Germinal center (tissue), 1 donor: ENCODE results near the gene OR51V1.
"Not testable (repeated sequence)": the region's sequence is repeated elsewhere in the genome, so short reads cannot be mapped to it uniquely, and the experiment has no call there.

ENCODE experiments used
- DNase-seq: peaks from one replicate; pipeline ENCODE4 v3.0.0; 2012; ENCODE audit warnings: mixed read lengths, low spot score

OR51V1 gene

GRCh38 chr11:5200582-5200981, at the start of gene OR51V1:
Gene OR51V1 (minus strand): TSS chr11:5200682. CDS start chr11:5200682, 0 bp downstream.
- no peak for DNase-seq

GRCh38 chr11:5249807-5250396, 49.4 kb upstream of the OR51V1 start, which contains the start of gene HBG1:
Gene HBG1 (minus strand): TSS chr11:5249857. CDS start chr11:5249804, 53 bp downstream.
- not testable (repeated sequence) for DNase-seq

- DNase-seq, result not testable (repeated sequence)
These were observed 48.0 kb upstream of the OR51V1 start for GRCh38 chr11:5248498-5248897.

GRCh38 chr11:5247472-5248192, 47.1 kb upstream of the OR51V1 start:
- DNase-seq, result no peak

- no peak for DNase-seq
These were observed 46.4 kb upstream of the OR51V1 start for GRCh38 chr11:5246772-5247471.

- DNase-seq, result no peak
These were observed 44.7 kb upstream of the OR51V1 start for GRCh38 chr11:5245155-5245554.

GRCh38 chr11:5243816-5244180, 43.3 kb upstream of the OR51V1 start:
- DNase-seq, result no peak

GRCh38 chr11:5242933-5243815, 42.7 kb upstream of the OR51V1 start:
- no peak for DNase-seq

- DNase-seq, result no peak
These were observed 41.7 kb upstream of the OR51V1 start for GRCh38 chr11:5242208-5242607.

GRCh38 chr11:5241458-5241857, 41.0 kb upstream of the OR51V1 start:
- no peak for DNase-seq

- no peak for DNase-seq
These were observed 40.0 kb upstream of the OR51V1 start for GRCh38 chr11:5240458-5240857.

GRCh38 chr11:5240056-5240455, 39.6 kb upstream of the OR51V1 start:
- DNase-seq, result no peak

- no peak for DNase-seq
These were observed 38.6 kb upstream of the OR51V1 start for GRCh38 chr11:5239046-5239445.

GRCh38 chr11:5238486-5238885, 38.0 kb upstream of the OR51V1 start:
- DNase-seq, result no peak

GRCh38 chr11:5237420-5237819, 36.9 kb upstream of the OR51V1 start:
- no peak for DNase-seq

GRCh38 chr11:5235364-5236095, 35.0 kb upstream of the OR51V1 start:
- no peak for DNase-seq

GRCh38 chr11:5234381-5234834, 33.9 kb upstream of the OR51V1 start, which contains the start of gene HBD:
Gene HBD (minus strand): TSS chr11:5234483. CDS start chr11:5234433, 50 bp downstream.
- no peak for DNase-seq

- no peak for DNase-seq
These were observed 32.8 kb upstream of the OR51V1 start for GRCh38 chr11:5233307-5233706.

- DNase-seq, result no peak
These were observed 32.3 kb upstream of the OR51V1 start for GRCh38 chr11:5232821-5233220.

- DNase-seq, result no peak
These were observed 31.7 kb upstream of the OR51V1 start for GRCh38 chr11:5232176-5232575.

- DNase-seq, result no peak
These were observed 30.6 kb upstream of the OR51V1 start for GRCh38 chr11:5231111-5231510.
